Measurements from ENCODE around the gene TPRKB.
"Not testable (repeated sequence)": the region's sequence is repeated elsewhere in the genome, so short reads cannot be mapped to it uniquely, and the experiment has no call there.

TPRKB gene

GRCh38 chr2:73739101-73739500 lies 2.0 kb upstream of the TPRKB start:
- DNase-seq (ENCODE audit: low spot score) = no peak

GRCh38 chr2:73736378-73736777 lies 767 bp downstream of the TPRKB start:
- no peak for DNase-seq (ENCODE audit: low spot score)

DNA sequence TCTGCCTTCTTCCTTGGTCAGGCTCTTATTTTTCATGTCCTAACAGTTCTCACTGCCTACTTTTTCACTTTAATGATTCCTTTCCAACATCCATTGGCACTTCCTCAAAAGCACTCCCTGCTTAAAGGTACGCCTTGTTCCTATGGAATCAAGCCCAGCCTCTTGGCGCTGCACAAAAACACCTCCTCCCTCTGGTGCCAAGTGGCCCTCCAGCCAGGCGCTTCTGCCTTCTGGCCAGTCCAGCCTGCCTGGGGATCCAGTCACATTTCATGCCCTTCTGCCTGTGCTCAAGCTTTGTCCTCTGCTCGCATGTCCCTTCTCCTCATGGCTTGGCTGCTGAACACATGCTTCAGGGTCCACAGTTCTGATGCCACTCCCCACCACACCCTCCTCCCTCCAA lies 6.3 kb downstream of the TPRKB start:
- DNase-seq (ENCODE audit: low spot score) = peak; percentile 20

- no peak for DNase-seq (ENCODE audit: low spot score)
Measured at GRCh38 chr2:73728711-73729110, 8.4 kb downstream of the TPRKB start.

DNA sequence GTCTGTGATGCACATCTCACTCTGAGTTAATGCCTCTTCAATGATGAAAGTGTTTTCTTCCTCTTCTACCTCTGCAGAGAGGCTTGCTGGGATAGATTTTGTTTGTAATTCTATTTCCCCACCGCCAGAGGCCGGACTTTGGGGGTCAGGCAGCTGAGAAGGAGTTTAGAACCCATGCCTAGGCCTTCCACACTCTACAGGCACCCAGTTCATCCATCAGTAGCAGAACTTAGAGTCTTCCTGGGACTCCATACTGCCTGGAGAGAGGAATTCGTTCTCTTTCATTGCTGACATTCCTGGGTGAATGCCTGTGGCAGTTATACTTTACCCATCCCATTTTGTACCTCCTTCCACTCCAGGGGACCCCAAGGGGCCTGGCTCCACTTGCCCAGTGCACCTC lies 9.1 kb downstream of the TPRKB start:
- DNase-seq (ENCODE audit: low spot score) = no peak

DNA sequence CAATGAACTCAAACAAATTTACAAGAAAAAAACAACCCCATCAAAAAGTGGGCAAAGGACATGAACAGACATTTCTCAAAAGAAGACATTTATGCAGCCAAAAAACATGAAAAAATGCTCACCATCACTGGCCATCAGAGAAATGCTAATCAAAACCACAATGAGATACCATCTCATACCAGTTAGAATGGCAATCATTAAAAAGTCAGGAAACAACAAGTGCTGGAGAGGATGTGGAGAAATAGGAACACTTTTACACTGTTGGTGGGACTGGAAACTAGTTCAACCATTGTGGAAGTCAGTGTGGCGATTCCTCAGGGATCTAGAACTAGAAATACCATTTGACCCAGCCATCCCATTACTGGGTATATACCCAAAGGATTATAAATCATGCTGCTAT lies 10.5 kb downstream of the TPRKB start:
- DNase-seq (ENCODE audit: low spot score) = not testable (repeated sequence)

DNA sequence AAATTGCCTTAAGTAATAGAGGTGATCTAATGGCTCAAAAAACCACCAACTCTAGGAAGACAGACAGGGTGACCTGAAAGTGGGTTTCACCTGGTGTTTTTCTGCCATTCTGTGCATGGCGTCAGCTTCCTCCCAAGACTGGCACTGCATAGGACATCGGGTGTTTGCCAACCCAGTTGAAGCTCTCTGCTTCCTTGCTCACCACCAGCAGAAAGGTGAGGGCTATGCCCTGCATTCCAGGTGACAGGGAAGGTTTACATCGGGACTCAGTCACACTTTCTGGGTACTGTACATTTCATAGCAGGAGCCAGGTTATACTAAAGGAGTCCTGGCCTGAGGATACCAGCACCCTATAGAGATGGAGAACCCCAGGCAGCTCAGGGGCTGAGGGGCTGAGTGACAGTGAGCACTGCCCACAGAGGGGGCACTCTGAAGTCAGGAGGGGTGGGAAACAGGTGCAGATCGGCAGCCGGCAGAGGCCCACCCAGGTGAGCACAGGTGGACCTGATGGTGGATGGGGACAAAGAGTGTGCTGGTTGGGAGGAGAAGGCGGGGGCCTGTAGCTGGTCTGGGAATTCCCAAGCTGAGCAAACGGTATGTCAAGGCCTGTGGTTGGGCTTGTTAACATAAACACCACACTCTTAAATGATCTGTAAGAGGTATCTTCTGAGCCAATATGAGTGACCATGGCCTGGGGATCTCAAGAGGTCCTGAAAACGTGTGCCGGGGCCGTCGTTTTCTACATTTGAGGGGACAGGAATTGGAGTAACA lies 18.1 kb downstream of the TPRKB start:
- DNase-seq (ENCODE audit: low spot score) = no peak

DNA sequence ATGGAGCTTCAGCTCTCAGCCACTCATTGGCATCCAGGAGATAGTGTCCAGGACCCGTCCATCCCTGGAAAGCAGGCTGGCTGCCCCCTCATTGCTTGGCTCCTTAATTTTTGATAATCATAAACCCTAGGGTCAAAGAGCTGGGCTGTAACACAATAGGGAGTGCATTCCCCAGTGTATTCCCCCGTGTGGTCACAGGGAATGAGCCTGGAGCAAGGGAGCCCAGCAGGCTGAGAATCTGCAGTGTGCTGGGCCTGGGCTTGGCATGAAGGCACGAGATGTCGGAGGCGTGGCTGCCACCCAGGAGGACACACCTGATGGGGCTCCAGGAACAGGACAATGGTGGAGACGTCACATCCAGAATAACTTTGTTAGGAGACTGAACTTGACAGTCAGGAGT lies 18.7 kb downstream of the TPRKB start:
- no peak for DNase-seq (ENCODE audit: low spot score)

DNA sequence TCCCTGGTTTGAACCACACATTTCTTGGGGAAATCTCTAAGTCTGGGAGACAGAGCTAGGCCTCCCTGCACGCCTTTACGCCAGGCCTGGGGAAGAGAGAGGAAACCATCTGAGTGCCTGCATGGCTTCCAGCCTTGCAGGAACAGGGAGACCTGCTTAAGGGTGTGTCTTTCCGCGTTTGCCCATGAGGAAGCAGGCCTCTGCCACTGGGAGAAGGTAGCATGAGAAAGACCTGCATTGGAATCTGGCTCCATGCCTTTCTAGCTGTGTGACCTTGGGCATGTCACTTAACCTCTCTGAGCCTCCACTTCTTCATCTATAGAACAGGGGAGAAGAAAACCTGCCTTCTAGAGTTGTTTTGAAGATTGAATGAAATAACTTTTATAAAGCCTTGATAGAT lies 19.4 kb downstream of the TPRKB start:
- not testable (repeated sequence) for DNase-seq (ENCODE audit: low spot score)

GRCh38 chr2:73717251-73717606 lies 19.9 kb downstream of the TPRKB start:
- no peak for DNase-seq (ENCODE audit: low spot score)

DNA sequence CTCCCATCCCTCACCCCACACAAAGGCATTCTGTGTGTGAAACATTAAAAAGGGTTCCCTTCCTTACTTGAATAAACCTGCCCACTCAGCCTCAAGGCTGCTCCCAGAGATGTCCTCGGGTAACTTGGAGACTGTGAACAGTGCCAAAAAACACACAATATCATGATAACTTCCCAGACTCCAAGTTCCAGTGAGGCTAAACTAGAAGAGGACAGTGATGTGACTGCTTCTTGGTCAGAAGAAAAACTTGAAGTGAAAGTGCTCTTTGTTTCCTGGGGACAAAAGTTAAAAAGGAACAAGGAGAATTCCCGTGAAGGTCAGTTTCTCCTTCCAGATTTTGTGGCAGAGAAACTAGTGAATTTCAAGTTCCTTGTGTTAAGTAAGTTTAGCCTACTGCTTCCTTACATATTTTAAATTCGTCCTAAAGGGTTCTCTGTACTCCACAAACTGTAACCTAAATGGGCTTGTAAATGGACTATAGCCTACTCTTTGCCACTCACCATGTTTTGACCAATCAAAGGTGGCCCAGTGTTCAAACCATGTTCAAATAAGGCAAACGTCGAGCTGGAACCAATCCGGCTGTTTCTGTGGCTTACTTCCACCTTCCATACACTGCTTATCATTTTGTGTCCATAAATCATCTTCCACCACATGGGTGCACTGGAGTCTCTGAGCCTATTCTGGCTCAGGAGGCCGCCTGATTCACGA lies 20.4 kb downstream of the TPRKB start:
- peak; percentile 38 for DNase-seq (ENCODE audit: low spot score)

DNA sequence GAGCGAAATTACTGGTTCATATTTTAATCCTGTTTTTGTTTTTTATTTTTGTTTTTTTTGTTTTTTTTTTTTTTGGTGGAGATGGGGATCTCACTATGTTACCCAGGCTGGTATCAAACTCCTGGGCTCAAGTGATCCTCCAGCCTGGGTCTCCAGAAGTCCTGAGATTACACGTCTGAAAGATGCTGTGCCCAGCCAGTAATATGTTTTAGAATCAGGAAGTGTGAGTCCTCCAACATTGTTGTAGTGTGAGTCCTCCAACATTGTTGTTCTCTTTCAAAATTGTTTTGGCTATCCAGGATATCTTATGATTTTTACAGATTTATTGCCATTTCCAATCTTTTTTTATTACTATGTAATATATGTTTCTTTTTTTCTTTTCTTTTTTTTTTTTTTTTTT lies 23.1 kb downstream of the TPRKB start:
- no peak for DNase-seq (ENCODE audit: low spot score)

- no peak for DNase-seq (ENCODE audit: low spot score)
Measured at GRCh38 chr2:73708527-73708926, 28.6 kb downstream of the TPRKB start.

DNA sequence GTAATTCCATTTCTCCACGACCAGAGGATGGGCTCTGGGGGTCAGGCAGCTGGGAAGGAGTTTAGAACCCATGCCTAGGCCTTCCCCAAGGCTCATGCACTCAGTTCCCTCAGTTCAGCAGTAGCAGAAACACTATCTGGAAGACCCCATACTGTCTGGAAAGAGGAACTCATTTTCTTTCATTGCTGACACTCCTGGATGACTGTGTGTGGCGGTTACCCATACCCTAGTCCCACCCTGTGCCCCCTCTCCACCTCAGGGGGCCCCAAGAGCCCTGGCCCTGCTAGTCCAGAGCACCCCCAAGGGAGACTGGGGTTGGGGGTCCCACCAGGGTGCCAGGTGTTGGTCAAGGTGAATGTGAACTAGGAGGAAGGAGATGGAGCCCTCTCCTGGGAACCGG lies 29.5 kb downstream of the TPRKB start:
- no peak for DNase-seq (ENCODE audit: low spot score)

- no peak for DNase-seq (ENCODE audit: low spot score)
Measured at GRCh38 chr2:73707058-73707457, 30.1 kb downstream of the TPRKB start.

- DNase-seq (ENCODE audit: low spot score) = no peak
Measured at GRCh38 chr2:73705091-73705490, 32.1 kb downstream of the TPRKB start.

GRCh38 chr2:73704285-73704684 lies 32.9 kb downstream of the TPRKB start:
- DNase-seq (ENCODE audit: low spot score) = no peak

- no peak for DNase-seq (ENCODE audit: low spot score)
Measured at GRCh38 chr2:73703675-73704074, 33.5 kb downstream of the TPRKB start.

- not testable (repeated sequence) for DNase-seq (ENCODE audit: low spot score)
Measured at GRCh38 chr2:73702852-73703493, 34.2 kb downstream of the TPRKB start.

DNA sequence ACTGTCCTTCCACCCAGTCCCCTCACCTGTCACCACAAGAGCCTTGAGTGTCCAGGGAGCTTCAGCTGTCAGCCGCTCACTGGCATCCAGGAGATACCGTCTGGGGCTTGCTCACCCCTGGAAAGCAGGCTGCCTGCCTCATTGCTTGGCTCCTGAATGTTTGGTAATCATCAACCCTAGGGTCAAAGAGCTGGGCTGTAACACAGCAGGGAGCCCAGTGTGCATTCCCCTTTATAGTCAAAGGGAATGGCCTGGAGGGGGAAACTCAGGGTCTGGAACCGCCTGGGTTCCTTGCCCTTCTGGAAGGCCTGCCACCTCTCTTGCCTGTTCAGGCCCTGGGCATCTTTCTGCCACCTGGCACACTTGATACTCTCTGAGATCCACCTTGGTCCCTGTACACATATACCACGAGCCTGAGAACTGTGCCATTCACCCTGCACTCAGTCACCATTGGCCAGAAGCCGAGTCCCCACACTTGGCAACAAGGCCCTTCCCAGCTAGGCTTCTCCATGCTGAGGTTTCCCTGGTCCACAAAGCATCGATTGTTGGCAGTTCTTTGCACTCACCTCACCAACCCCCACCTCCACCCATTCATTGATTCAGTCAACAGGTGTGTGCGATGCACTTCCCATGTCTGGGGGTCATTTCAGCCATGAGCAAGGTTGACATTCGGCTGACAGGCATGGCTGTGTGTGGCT lies 35.0 kb downstream of the TPRKB start:
- no peak for DNase-seq (ENCODE audit: low spot score)

GRCh38 chr2:73701448-73701765 lies 35.7 kb downstream of the TPRKB start:
- DNase-seq (ENCODE audit: low spot score) = not testable (repeated sequence)

DNA sequence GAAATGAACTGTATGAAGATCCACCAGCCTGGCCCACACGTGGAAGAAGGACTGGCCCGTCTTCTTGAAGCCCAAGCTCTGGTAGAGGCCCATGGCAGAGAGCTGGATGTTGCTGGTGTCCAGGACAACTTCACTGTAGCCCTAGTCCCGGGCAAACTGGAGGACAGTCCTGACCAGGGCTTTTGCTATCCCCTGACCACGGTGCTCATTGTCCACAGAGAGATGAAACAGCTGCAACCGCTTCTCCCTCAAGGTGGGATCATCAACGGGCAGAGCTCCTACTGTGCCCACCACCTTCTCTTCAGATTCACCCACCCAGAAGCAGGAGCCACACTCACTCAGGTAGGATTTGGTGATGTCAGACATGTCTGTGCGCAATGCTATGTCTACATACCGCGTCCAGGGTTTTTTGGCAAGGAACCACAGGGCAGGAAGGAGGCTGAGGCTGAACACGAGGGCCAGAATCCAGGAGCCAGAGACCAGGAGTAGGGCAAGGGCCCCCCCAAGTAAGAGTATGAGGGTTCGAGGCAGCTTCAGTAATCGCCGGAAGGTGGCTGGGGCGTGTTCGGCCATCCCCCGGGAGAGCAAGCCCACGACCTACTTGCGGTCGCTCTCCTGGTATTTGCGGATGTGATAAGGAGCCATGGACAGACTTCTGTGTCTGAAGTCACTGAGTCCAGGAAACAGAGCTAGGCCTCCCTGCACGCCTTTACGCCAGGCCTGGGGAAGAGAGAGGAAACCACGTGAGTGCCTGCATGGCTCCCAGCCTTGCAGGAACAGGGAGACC lies 36.3 kb downstream of the TPRKB start:
- no peak for DNase-seq (ENCODE audit: low spot score)

Data from globus pallidus (tissue), 1 donor.